ENCODE data around the gene CDC34.

The CDC34 gene

GRCh38 chr19:588093-588740, 56.7 kb downstream of the CDC34 start:
- Histone ChIP-seq H3K27me3 (ENCODE audit: control insufficient read depth, low read length) (peaks cover 18% of the 10 kb centered on the region), H3K27ac (ENCODE audit: low read depth, low read length) (no peak overlapping the region), H3K4me3 (ENCODE audit: low read length) (no peak overlapping the region)

GRCh38 chr19:588741-589692, 57.5 kb downstream of the CDC34 start:
- H3F3A ChIP-seq (ENCODE audit: control insufficient read depth, insufficient read depth), result no peaks in the 10 kb centered on the region
- H3K4me1 ChIP-seq (ENCODE audit: control insufficient read depth, low read length), result peaks cover 11% of the 10 kb centered on the region
- TF ChIP-seq EZH2phosphoT487 (IDR thresholded peaks at IDR 0.05; ENCODE audit: borderline replicate concordance, low read length), result no peak
- TF ChIP-seq CTCF (IDR thresholded peaks at IDR 0.05; ENCODE audit: low read depth, low read length, poor library complexity, severe bottlenecking), result no peak
- H3K27ac ChIP-seq (ENCODE audit: low read depth, low read length), result no peak overlapping the region
- H3K9me3 ChIP-seq (ENCODE audit: control insufficient read depth, insufficient read depth, low read length), result no peaks in the 10 kb centered on the region
- H4K20me1 ChIP-seq (ENCODE audit: control insufficient read depth, insufficient read depth, low read depth, low read length), result peaks cover 9% of the 10 kb centered on the region; the same call in 1 of the 2 replicates
- H3K79me2 ChIP-seq (ENCODE audit: control insufficient read depth, low read length), result no peaks in the 10 kb centered on the region
- peak overlapping the region; percentile 1; the same call in 1 of the 2 replicates for H3K4me2 ChIP-seq (ENCODE audit: low read length)
- H3K4me3 ChIP-seq (ENCODE audit: low read length), result no peak overlapping the region
- no peaks in the 10 kb centered on the region for H3K36me3 ChIP-seq (ENCODE audit: control insufficient read depth, low read length)
- H3K9me2 ChIP-seq (replicated peaks; ENCODE audit: control insufficient read depth, low read length), result no peaks in the 10 kb centered on the region
- H3K27me3 ChIP-seq (ENCODE audit: control insufficient read depth, low read length), result peaks cover 18% of the 10 kb centered on the region

More at GRCh38 chr19:588093-588740, 56.7 kb downstream of the CDC34 start:
- TF ChIP-seq CTCF (IDR thresholded peaks at IDR 0.05; ENCODE audit: low read depth, low read length, poor library complexity, severe bottlenecking) (peak; percentile 49), EZH2phosphoT487 (IDR thresholded peaks at IDR 0.05; ENCODE audit: borderline replicate concordance, low read length) (no peak)
- H3K4me1 ChIP-seq (ENCODE audit: control insufficient read depth, low read length), result peaks cover 11% of the 10 kb centered on the region
- peak overlapping the region; percentile 1; the same call in 1 of the 2 replicates for H3K4me2 ChIP-seq (ENCODE audit: low read length)
- H3K79me2 ChIP-seq (ENCODE audit: control insufficient read depth, low read length), result no peaks in the 10 kb centered on the region
- H4K20me1 ChIP-seq (ENCODE audit: control insufficient read depth, insufficient read depth, low read depth, low read length), result peaks cover 9% of the 10 kb centered on the region; the same call in 1 of the 2 replicates
- H3F3A ChIP-seq (ENCODE audit: control insufficient read depth, insufficient read depth), result no peaks in the 10 kb centered on the region
- H3K9me2 ChIP-seq (replicated peaks; ENCODE audit: control insufficient read depth, low read length), result no peaks in the 10 kb centered on the region
- peaks cover 5% of the 10 kb centered on the region; the same call in 1 of the 2 replicates for H3K36me3 ChIP-seq (ENCODE audit: control insufficient read depth, low read length)
- H3K9me3 ChIP-seq (ENCODE audit: control insufficient read depth, insufficient read depth, low read length), result no peaks in the 10 kb centered on the region

GRCh38 chr19:589693-590395, 58.3 kb downstream of the CDC34 start, which contains the start of gene HCN2:
Gene HCN2 (plus strand): TSS chr19:589881. CDS start chr19:589946, 65 bp downstream.
- Histone ChIP-seq H3F3A (ENCODE audit: control insufficient read depth, insufficient read depth) (no peaks in the 10 kb centered on the region), H3K4me3 (ENCODE audit: low read length) (no peak within 1 kb of the TSS), H3K27ac (ENCODE audit: low read depth, low read length) (no peak within 1 kb of the TSS), H3K9me2 (replicated peaks; ENCODE audit: control insufficient read depth, low read length) (no peaks in the 10 kb centered on the region), H3K79me2 (ENCODE audit: control insufficient read depth, low read length) (no peaks in the 10 kb centered on the region), H3K36me3 (ENCODE audit: control insufficient read depth, low read length) (no peaks in the 10 kb centered on the region), H4K20me1 (ENCODE audit: control insufficient read depth, insufficient read depth, low read depth, low read length) (peaks cover 4% of the 10 kb centered on the region; the same call in 1 of the 2 replicates), H3K4me2 (ENCODE audit: low read length) (no peak within 1 kb of the TSS), H3K4me1 (ENCODE audit: control insufficient read depth, low read length) (peaks cover 11% of the 10 kb centered on the region), H3K27me3 (ENCODE audit: control insufficient read depth, low read length) (peaks cover 18% of the 10 kb centered on the region), H3K9me3 (ENCODE audit: control insufficient read depth, insufficient read depth, low read length) (no peaks in the 10 kb centered on the region)
- TF ChIP-seq CTCF (IDR thresholded peaks at IDR 0.05; ENCODE audit: low read depth, low read length, poor library complexity, severe bottlenecking), result no peak
- TF ChIP-seq EZH2phosphoT487 (IDR thresholded peaks at IDR 0.05; ENCODE audit: borderline replicate concordance, low read length), result no peak
